Dermis blood vessel endothelial cell (primary cell): ENCODE measurements around the gene DIPK1C. TPM values are rescaled to one million over a fixed set of nuclear protein-coding genes. Genes with fewer than 3 reads are reported as not detected.
A peak's percentile ranks its signal among the peaks of the same experiment; 100 is the strongest.

Source experiments
- DNase-seq: peaks from one replicate; pipeline ENCODE4 v3.0.0; 2010
- total RNA-seq: library from RNA; depleted of rRNA; stranded (reverse); fragments of >200 nt; gene quantifications from 2 replicates; pipeline ENCODE4 v1.2.3, GENCODE V29; 2014

The DIPK1C gene
- total RNA-seq, 1 donor from 2014 or later, result not detected

DNA sequence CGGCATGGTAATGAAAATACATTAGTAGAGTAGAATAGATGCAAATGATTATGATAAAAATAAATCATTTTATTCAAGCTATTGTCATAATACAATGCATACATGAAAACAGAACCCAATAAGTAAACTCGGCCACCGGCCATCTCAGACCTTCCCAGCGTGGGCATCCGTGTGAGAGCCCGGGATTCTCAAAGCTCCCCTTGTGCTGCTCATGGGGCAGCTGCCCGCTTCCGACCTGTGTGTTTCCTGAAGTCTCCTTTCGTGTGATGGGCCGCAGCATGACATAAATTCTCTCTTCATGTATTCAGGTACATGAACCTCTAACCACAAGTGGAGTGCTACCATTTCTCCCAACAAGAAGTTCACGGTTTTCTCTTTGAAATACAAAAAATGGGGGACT, 25.6 kb upstream of the DIPK1C start:
- DNase-seq, result no peak

DNA sequence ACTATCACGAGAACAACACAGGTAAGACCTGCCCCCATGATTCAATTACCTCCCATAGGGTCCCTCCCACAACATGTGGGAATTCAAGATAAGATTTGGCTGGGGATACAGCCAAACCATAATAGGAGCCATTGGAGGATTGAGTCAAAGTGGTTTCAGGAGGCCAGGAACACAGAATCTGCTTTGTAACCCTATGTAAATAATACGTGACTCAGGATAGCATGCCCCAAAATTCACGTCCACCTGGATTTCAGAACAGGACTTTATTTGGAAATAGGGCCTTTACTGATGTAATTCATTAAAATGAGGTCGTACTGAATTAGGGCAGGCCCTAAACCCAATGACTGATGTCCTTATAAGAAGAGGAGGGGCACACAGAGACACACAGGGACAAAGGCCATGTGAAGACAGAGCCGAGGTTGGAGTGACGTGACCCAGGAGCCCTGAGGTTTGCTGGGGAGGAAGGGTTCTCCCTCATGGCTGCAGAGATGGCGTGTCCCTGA, 23.1 kb upstream of the DIPK1C start:
- no peak for DNase-seq

GRCh38 chr18:74479486-74480148, 22.5 kb upstream of the DIPK1C start:
- no peak for DNase-seq

DNA sequence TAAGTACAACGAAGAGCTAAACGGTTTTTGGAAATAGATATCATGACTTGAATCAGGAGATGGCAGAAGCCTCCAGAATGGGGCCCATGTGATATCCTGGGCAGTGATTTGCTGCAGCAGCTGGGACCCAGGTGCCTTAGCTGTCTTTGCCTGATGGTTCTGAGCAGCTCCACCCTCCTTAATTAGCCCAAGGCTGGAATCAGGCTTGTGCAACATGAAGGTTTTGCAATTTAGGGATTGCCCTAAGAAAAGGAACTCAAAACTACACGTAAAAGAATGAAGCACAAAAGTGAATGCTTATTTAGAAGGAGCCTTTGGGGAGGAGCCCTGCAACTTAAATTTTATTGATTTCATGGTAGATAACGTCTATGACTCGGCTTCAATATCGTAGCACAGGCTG, 21.8 kb upstream of the DIPK1C start:
- DNase-seq, result no peak

DNA sequence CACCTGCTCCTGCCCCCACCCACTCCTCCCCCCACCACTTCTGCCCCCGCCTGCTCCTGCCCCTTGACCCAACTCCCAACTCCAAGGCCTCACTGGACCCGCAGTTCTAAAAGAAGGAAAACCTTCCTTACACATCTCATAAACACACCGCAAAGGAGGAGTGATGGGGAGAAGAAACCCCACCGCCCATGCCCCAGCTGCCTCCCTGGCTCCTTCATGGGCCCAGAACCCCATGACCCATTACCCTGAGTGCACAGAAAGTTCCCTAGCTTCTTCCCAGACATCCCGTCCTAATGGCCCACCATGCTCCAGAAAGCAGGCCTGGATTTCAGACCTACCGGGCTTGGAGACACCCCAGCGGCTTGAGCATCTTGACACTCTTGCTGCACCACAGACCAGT, 21.2 kb upstream of the DIPK1C start:
- DNase-seq, result no peak

DNA sequence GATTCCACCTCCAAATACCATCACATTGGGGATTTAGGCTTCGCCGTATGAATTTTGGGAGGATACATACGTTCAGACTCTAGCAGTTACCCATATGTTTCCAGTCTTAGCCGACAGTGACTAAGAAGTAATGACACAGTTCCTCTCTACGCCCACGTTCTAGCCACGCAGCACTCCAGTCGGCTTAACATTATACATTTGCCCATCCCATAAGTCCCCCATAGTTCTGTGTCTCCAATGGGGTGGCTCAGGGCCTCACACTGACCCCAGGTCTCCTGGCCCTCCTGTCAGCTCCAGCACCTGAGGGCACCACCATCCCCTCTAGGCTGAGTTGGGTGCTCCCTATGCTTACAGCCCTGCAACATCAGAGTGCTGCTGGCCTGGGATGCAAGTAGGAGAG, 20.7 kb upstream of the DIPK1C start:
- DNase-seq, result no peak

GRCh38 chr18:74476140-74476539, 19.0 kb upstream of the DIPK1C start:
- peak; percentile 24 for DNase-seq

DNA sequence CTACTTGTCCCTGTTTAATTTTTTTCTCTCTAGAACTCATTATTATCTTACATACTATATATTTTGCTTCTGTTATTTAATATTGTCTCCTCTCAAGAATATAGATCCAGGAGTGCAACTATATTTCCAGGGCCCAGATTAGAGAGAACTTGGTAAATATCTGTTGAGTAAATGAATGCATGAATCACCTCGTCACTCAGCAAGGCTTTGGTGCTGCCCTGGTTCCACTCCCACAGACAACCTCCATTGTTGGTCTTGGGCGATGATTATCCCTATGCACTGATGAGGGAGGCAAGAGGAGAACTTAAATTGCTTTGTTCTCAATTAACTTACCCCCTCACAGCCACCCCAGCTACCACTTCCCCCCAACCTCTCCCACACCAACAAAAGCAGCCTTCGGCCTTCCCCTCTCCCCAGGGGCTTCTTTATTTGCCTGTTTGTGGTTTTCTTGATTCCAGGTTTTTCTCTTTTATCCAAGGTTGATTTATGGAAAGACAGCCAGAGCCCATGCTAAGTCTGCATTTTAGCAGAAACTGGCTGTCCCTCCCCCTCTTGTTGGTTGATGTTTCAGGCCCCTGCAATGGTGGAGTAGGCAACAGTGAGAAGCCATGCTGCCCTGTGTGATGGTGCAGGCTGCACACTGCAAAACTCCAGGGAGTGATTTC, 17.0 kb upstream of the DIPK1C start:
- no peak for DNase-seq

DNA sequence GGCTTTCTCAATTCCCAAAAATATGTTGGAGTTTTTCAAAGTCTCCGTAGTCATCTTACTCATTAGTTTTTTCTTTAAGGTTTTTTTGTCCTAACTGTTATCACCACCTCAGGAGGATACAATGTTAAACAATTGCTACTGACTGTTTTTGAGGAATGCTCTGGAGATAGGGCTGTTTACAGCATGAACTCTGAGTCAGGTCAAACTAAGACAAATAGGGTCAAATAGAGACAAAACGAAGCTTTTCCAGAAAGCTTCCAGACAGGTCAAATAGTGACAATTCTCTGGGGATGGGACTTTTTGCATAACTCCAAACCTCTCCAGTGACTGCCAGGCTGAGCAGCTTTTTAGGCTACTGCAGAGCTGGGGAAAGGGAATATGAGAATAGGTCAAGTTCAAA, 15.2 kb upstream of the DIPK1C start:
- DNase-seq, result no peak

GRCh38 chr18:74468547-74469061, 11.5 kb upstream of the DIPK1C start:
- DNase-seq, result peak; percentile 62

GRCh38 chr18:74465775-74466174, 8.7 kb upstream of the DIPK1C start:
- no peak for DNase-seq

GRCh38 chr18:74463983-74464382, 6.9 kb upstream of the DIPK1C start:
- no peak for DNase-seq

DNA sequence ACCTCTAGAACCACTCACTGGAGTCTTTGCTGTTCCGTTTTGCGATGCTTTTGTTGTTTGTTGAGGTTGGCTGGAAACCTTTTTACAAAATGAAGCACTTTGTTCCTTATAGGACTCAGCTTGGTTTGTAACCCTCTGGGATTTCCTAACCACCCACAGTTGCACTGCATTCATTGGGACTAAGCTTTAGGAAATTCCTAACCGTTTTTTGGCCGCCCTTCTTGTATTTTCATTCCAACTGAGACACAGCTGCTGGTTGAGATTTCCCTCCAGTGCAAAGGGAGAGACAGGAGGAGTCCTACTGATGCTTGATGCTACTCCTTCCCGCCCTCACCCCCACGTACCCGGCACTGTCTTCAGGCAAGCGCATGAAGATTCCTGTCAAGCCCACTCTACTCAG, 6.1 kb upstream of the DIPK1C start:
- DNase-seq, result no peak

- DNase-seq, result no peak
Measured at GRCh38 chr18:74460825-74461224, 3.7 kb upstream of the DIPK1C start.

GRCh38 chr18:74459889-74460288, 2.8 kb upstream of the DIPK1C start:
- DNase-seq, result no peak

- no peak for DNase-seq
Measured at GRCh38 chr18:74457725-74458421, 765 bp upstream of the DIPK1C start.

DNA sequence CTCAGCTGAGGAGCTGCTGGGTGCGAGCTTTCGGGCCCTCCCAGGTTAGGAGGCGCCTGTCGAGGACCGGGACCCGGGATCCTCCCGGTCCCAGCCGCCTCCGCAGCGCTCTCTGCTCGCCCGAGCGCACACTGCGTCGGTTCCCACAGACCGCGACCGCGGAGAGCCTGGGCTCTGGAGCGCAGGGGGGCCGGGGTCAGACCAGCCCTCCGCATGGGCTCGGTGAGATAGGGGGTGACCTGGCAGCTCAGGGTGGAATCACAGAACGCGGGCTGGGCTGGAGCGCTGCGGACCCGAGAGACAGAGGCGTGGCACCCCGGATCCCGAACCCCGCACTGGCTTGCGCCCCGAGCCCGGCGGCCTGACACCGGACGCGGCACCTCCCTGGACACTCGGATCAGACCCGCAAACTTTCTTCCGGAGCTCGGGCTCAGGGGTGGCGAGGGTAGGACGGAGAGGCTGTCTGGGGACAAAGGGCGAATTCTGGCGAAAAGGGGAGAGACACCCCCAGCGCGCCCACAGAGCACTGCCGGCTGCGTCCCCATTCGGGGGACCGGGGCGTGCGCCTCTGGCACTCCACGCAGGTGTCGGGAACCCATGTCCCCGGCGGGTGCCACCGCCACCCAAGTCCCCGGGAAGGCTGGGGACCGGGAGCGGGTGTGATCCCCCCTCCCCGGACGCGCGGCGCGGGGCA, 612 bp downstream of the DIPK1C start:
- DNase-seq, result no peak

- no peak for DNase-seq
Measured at GRCh38 chr18:74456017-74456348, 1.1 kb downstream of the DIPK1C start.

GRCh38 chr18:74455386-74455785, 1.7 kb downstream of the DIPK1C start:
- no peak for DNase-seq

GRCh38 chr18:74454279-74454751, 2.8 kb downstream of the DIPK1C start:
- DNase-seq, result no peak

- DNase-seq, result no peak
Measured at GRCh38 chr18:74453642-74454198, 3.4 kb downstream of the DIPK1C start.

DNA sequence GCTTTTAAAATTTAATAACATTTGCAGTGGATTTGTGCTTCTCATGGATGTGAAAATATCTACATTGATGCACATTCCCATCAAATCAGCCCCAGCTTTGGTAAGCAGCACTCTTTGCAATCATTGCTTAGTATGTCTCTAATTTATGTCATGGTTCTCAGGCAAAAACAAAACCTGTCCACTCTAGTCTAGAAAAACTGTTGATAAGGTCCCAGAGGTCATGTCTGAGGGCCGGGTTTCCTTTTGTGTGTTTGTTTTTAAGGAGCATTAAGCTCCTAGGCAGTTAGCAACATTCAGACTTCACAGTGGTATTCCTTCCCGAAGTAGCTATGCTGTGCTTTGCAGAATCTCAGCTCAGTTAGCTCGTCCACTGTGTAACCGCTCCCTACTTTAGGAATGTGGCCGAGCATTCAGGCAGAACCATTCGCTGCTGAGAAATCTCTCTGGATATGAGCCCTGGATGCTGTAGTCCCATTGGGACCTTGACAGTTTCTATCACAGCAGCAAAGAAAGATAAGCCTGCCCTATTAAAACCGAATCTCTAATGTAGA, 4.0 kb downstream of the DIPK1C start:
- DNase-seq, result no peak
